Chondrocyte (in vitro differentiated cells): ENCODE measurements around the gene EYA2. TPM values are rescaled to one million over a fixed set of nuclear protein-coding genes. Genes with fewer than 3 reads are reported as not detected.
"Not testable (repeated sequence)": the region's sequence is repeated elsewhere in the genome, so short reads cannot be mapped to it uniquely, and the experiment has no call there.

ENCODE experiments used
- DNase-seq: peaks from one replicate; pipeline ENCODE4 v3.0.0; 2021; ENCODE audit warnings: mixed read lengths, low spot score
- H3K27ac Mint-ChIP-seq: one replicate; pipeline ENCODE4 v1.8.0; 2021; ENCODE audit warnings: mild to moderate bottlenecking, moderate library complexity, mixed read lengths; ENCODE audit not compliant: unreplicated experiment
- H3K27me3 Mint-ChIP-seq: 2 replicates; pipeline ENCODE4 v1.8.0; 2021; ENCODE audit warnings: low read depth, mixed read lengths
- H3K36me3 Mint-ChIP-seq: 2 replicates; pipeline ENCODE4 v1.8.0; 2021; ENCODE audit warnings: low read depth, mixed read lengths
- H3K4me1 Mint-ChIP-seq: 2 replicates; pipeline ENCODE4 v1.8.0; 2021; ENCODE audit warnings: low read depth, mild to moderate bottlenecking, mixed read lengths
- H3K4me3 Mint-ChIP-seq: one replicate; pipeline ENCODE4 v1.8.0; 2021; ENCODE audit warnings: mild to moderate bottlenecking, moderate library complexity, mixed read lengths; ENCODE audit not compliant: unreplicated experiment
- H3K9me3 Mint-ChIP-seq: 2 replicates; pipeline ENCODE4 v1.8.0; 2021; ENCODE audit warnings: low read depth, mixed read lengths
- CTCF ChIP-seq: fragments of 200-600 bp; sonication (generic); IDR thresholded peaks from 2 replicates; pipeline ENCODE4 v1.5.0; 2021; ENCODE audit warnings: antibody characterized with exemption, mild to moderate bottlenecking, moderate library complexity
- total RNA-seq: library from RNA; stranded (reverse); gene quantifications from 3 replicates; pipeline ENCODE4 v1.2.1, GENCODE V29; 2021

EYA2 gene
- total RNA-seq, 1 donor from 2014 or later: 0.32 TPM

- H3K4me1 Mint-ChIP-seq: no peaks in the 10 kb centered on the region
- DNase-seq: no peak
- peaks cover 42% of the 10 kb centered on the region for H3K27me3 Mint-ChIP-seq
- TF ChIP-seq CTCF: no peak
- peaks cover 27% of the 10 kb centered on the region for H3K9me3 Mint-ChIP-seq
- H3K36me3 Mint-ChIP-seq: peaks cover 8% of the 10 kb centered on the region
- no peak overlapping the region for H3K27ac Mint-ChIP-seq
- H3K4me3 Mint-ChIP-seq: no peak overlapping the region
Measured at GRCh38 chr20:46865824-46866223, 28.8 kb upstream of the EYA2 start.

GRCh38 chr20:46870041-46870440, 24.6 kb upstream of the EYA2 start:
- TF ChIP-seq CTCF: no peak
- peaks cover 16% of the 10 kb centered on the region for H3K9me3 Mint-ChIP-seq
- H3K27ac Mint-ChIP-seq: no peak overlapping the region
- DNase-seq: no peak
- H3K27me3 Mint-ChIP-seq: peaks cover 29% of the 10 kb centered on the region
- peaks cover 4% of the 10 kb centered on the region for H3K36me3 Mint-ChIP-seq
- no peaks in the 10 kb centered on the region for H3K4me1 Mint-ChIP-seq
- no peak overlapping the region for H3K4me3 Mint-ChIP-seq

DNA sequence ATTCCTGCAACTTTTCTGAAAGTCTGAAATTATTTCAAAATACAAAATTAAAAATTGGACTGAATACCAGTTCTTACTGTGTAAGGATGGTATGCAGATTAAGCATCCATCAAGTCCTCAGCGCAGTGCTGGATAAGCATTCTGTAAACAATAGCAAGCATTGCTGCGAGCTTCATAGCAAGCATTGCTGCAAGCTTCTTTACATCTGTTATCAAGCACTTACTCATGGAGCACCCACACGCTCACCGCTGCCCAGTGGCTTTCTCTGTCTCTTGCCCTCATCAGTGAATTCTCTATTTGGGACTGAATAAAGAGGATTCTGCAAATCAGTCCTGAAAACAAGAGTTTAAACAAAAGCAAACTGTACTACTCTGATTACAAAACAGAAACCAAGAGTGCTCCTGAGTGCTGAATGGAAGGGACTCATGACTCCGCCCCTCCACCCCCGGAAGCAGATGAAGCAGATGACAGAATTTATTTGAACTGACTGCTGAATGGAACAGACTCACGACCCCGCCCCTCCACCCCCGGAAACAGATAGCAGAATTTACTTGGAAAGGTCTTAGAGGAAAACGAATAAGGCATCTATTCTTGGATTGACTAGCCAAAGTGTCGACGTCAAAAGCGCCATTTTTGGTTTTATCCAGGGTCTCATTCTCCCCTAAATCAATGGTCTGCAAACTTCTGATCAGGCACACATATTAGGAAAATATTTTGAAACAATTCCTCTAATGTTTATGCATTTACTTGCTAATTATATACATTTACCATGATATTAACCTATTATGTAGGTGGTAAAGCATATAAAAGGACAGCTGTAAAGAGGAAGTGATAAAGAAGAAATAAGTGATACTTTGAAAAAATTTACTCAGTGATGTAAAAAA, 22.1 kb upstream of the EYA2 start:
- Mint-ChIP-seq H3K36me3 (peaks cover 4% of the 10 kb centered on the region), H3K9me3 (peaks cover 16% of the 10 kb centered on the region), H3K4me3 (no peak overlapping the region), H3K27ac (no peak overlapping the region), H3K27me3 (peaks cover 17% of the 10 kb centered on the region), H3K4me1 (no peaks in the 10 kb centered on the region)
- TF ChIP-seq CTCF: no peak
- DNase-seq: no peak

- H3K9me3 Mint-ChIP-seq: peaks cover 4% of the 10 kb centered on the region
- H3K36me3 Mint-ChIP-seq: no peaks in the 10 kb centered on the region
- no peak for TF ChIP-seq CTCF
- H3K4me3 Mint-ChIP-seq: no peak overlapping the region
- no peak overlapping the region for H3K27ac Mint-ChIP-seq
- no peak for DNase-seq
- peaks cover 7% of the 10 kb centered on the region for H3K27me3 Mint-ChIP-seq
- no peaks in the 10 kb centered on the region for H3K4me1 Mint-ChIP-seq
Measured at GRCh38 chr20:46875059-46875458, 19.6 kb upstream of the EYA2 start.

- no peak for TF ChIP-seq CTCF
- Mint-ChIP-seq H3K9me3 (no peaks in the 10 kb centered on the region), H3K4me3 (no peak overlapping the region), H3K36me3 (no peaks in the 10 kb centered on the region), H3K27ac (no peak overlapping the region), H3K27me3 (peaks cover 16% of the 10 kb centered on the region), H3K4me1 (peaks cover 5% of the 10 kb centered on the region)
- no peak for DNase-seq
Measured at GRCh38 chr20:46879386-46879785, 15.3 kb upstream of the EYA2 start.

DNA sequence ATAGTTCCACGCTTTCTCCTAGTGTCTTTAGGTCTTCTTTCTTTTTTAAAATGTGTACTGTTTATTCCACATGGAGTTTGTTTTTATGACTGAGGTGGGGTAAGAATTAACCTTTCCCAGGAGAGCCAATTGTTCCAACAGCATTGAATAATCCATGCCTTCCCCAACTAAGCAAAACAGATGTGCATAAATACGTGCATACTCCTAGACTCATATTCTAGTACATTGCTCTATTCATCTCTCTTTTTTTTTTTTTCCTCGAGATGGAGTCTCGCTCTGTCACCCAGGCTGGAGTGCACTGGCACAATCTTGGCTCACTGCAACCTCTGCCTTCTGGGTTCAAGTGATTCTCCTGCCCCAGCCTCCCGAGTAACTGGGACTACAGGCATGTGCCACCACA, 14.7 kb upstream of the EYA2 start:
- not testable (repeated sequence) for H3K9me3 Mint-ChIP-seq, DNase-seq, H3K4me1 Mint-ChIP-seq, H3K27ac Mint-ChIP-seq, H3K36me3 Mint-ChIP-seq, H3K4me3 Mint-ChIP-seq
- H3K27me3 Mint-ChIP-seq: peaks cover 16% of the 10 kb centered on the region
